H9 (cell line): ENCODE data around the gene OTOS. TPM values are rescaled to one million over a fixed set of nuclear protein-coding genes. Genes with fewer than 3 reads are reported as not detected.

ENCODE experiments used
- DNase-seq: peaks from one replicate; pipeline ENCODE4 v3.0.0-alpha.2; 2017
- H2AFZ ChIP-seq: one replicate; pipeline ENCODE4 v1.6.1; 2013; ENCODE audit warnings: mild to moderate bottlenecking, low read length, control low read depth, moderate library complexity
- H2AK5ac ChIP-seq: 2 replicates; pipeline ENCODE4 v1.6.1; 2013; ENCODE audit warnings: low read length, control low read depth, mixed read lengths; ENCODE audit not compliant: insufficient read length
- H2BK120ac ChIP-seq: one replicate; pipeline ENCODE4 v1.6.1; 2013; ENCODE audit warnings: low read depth, mild to moderate bottlenecking, low read length, control low read depth, inconsistent platforms; ENCODE audit not compliant: poor library complexity, severe bottlenecking
- H2BK12ac ChIP-seq: 2 replicates; pipeline ENCODE4 v1.6.1; 2013; ENCODE audit warnings: low read length, control low read depth, mixed read lengths, low read depth; ENCODE audit not compliant: insufficient read length
- H2BK15ac ChIP-seq: 2 replicates; pipeline ENCODE4 v1.6.1; 2013; ENCODE audit warnings: low read depth, low read length, control low read depth
- H2BK20ac ChIP-seq: one replicate; pipeline ENCODE4 v1.6.1; 2013; ENCODE audit warnings: low read depth, mild to moderate bottlenecking, low read length, control low read depth, inconsistent platforms; ENCODE audit not compliant: poor library complexity, severe bottlenecking
- H2BK5ac ChIP-seq: 2 replicates; pipeline ENCODE4 v1.6.1; 2013; ENCODE audit warnings: low read length, control low read depth, mixed read lengths; ENCODE audit not compliant: insufficient read length
- H3K14ac ChIP-seq: 2 replicates; pipeline ENCODE4 v1.6.1; 2013; ENCODE audit warnings: low read length, control low read depth; ENCODE audit not compliant: insufficient read depth
- H3K18ac ChIP-seq: 2 replicates; pipeline ENCODE4 v1.6.1; 2013; ENCODE audit warnings: low read depth, mild to moderate bottlenecking, mixed read lengths, low read length, control low read depth; ENCODE audit not compliant: insufficient read length
- H3K23ac ChIP-seq: 2 replicates; pipeline ENCODE4 v1.6.1; 2013; ENCODE audit warnings: low read length, control low read depth, mixed read lengths, low read depth; ENCODE audit not compliant: insufficient read length
- H3K23me2 ChIP-seq: 2 replicates; pipeline ENCODE4 v1.6.1; 2013; ENCODE audit warnings: low read depth, mild to moderate bottlenecking, mixed read lengths, low read length, control low read depth; ENCODE audit not compliant: insufficient read length, poor library complexity, severe bottlenecking
- H3K27ac ChIP-seq: 2 replicates; pipeline ENCODE4 v1.5.1; 2013; ENCODE audit warnings: low read length, control low read depth, mixed read lengths, low read depth; ENCODE audit not compliant: insufficient read length
- H3K27me3 ChIP-seq: 2 replicates; pipeline ENCODE4 v1.6.1; 2013; ENCODE audit warnings: low read length, control low read depth, inconsistent platforms; ENCODE audit not compliant: insufficient read depth
- H3K4ac ChIP-seq: 2 replicates; pipeline ENCODE4 v1.6.1; 2013; ENCODE audit warnings: low read depth, mild to moderate bottlenecking, control low read depth, inconsistent platforms, low read length, moderate library complexity
- H3K4me1 ChIP-seq: 2 replicates; pipeline ENCODE4 v1.6.1; 2013; ENCODE audit warnings: low read length, control low read depth, inconsistent platforms; ENCODE audit not compliant: insufficient read depth
- H3K4me2 ChIP-seq: 2 replicates; pipeline ENCODE4 v1.6.1; 2013; ENCODE audit warnings: low read length, control low read depth, mixed read lengths; ENCODE audit not compliant: insufficient read length, insufficient read depth
- H3K56ac ChIP-seq: 2 replicates; pipeline ENCODE4 v1.6.1; 2013; ENCODE audit warnings: low read depth, mild to moderate bottlenecking, mixed read lengths, low read length, control low read depth; ENCODE audit not compliant: insufficient read length
- H3K79me1 ChIP-seq: 2 replicates; pipeline ENCODE4 v1.6.1; 2013; ENCODE audit warnings: low read depth, mild to moderate bottlenecking, moderate library complexity, low read length, control low read depth, inconsistent platforms; ENCODE audit not compliant: insufficient read depth, poor library complexity, severe bottlenecking
- H3K79me2 ChIP-seq: 2 replicates; pipeline ENCODE4 v1.6.1; 2013; ENCODE audit warnings: low read length, control low read depth, inconsistent platforms; ENCODE audit not compliant: insufficient read depth
- H3K9ac ChIP-seq: 2 replicates; pipeline ENCODE4 v1.6.1; 2013; ENCODE audit warnings: low read length, control low read depth, mixed read lengths; ENCODE audit not compliant: insufficient read length; ENCODE audit errors: extremely low read depth
- H3K9me3 ChIP-seq: one replicate; pipeline ENCODE4 v1.6.1; 2013; ENCODE audit warnings: low read depth, low read length, inconsistent platforms; ENCODE audit not compliant: control insufficient read depth
- H3T11ph ChIP-seq: one replicate; pipeline ENCODE4 v1.6.1; 2013; ENCODE audit warnings: mild to moderate bottlenecking, low read length, control low read depth, inconsistent platforms
- H4K20me1 ChIP-seq: one replicate; pipeline ENCODE4 v1.6.1; 2013; ENCODE audit not compliant: control insufficient read depth, insufficient read length, insufficient read depth
- H4K5ac ChIP-seq: 2 replicates; pipeline ENCODE4 v1.6.1; 2013; ENCODE audit warnings: low read depth, mild to moderate bottlenecking, mixed read lengths, low read length, control low read depth; ENCODE audit not compliant: insufficient read length
- H4K8ac ChIP-seq: replicated peaks from 2 replicates; pipeline ENCODE4 v1.6.1; 2013; ENCODE audit warnings: low read length, control low read depth, mixed read lengths, low read depth; ENCODE audit not compliant: insufficient read length
- H4K91ac ChIP-seq: 2 replicates; pipeline ENCODE4 v1.6.1; 2013; ENCODE audit warnings: low read depth, mild to moderate bottlenecking, moderate library complexity, mixed read lengths, low read length, control low read depth; ENCODE audit not compliant: insufficient read length
- H3K27ac Mint-ChIP-seq, 3 experiments: 2 replicates in 2 of 3; 3 replicates in 1 of 3; pipeline ENCODE4 v1.8.0; 2020 to 2021; ENCODE audit warnings: mixed read lengths in 3 of 3, mild to moderate bottlenecking in 1 of 3, moderate library complexity in 1 of 3
- H3K27me3 Mint-ChIP-seq: 2 replicates; pipeline ENCODE4 v1.8.0; 2021; ENCODE audit warnings: low read depth, mild to moderate bottlenecking, moderate library complexity, mixed read lengths
- H3K36me3 Mint-ChIP-seq, 3 experiments: 2 replicates in 2 of 3; 3 replicates in 1 of 3; pipeline ENCODE4 v1.8.0; 2020 to 2021; ENCODE audit warnings: low read depth in 3 of 3, mixed read lengths in 3 of 3; ENCODE audit not compliant: insufficient read depth in 1 of 3
- H3K4me1 Mint-ChIP-seq, 2 experiments: 2 replicates each; pipeline ENCODE4 v1.8.0; 2020; ENCODE audit warnings: mixed read lengths in 2 of 2
- H3K4me3 Mint-ChIP-seq, 2 experiments: 2 replicates in 1 of 2; 3 replicates in 1 of 2; pipeline ENCODE4 v1.8.0; 2020 to 2021; ENCODE audit warnings: mild to moderate bottlenecking in 2 of 2, mixed read lengths in 2 of 2, moderate library complexity in 1 of 2
- H3K9me3 Mint-ChIP-seq, 2 experiments: 2 replicates in 1 of 2; 3 replicates in 1 of 2; pipeline ENCODE4 v1.8.0; 2020; ENCODE audit warnings: mild to moderate bottlenecking in 2 of 2, mixed read lengths in 2 of 2, moderate library complexity in 1 of 2
- CTCF ChIP-seq: fragments of 200-600 bp; sonication (generic); conservative IDR thresholded peaks from 3 replicates; pipeline ENCODE4 v1.8.0; 2021; ENCODE audit warnings: antibody characterized with exemption, mild to moderate bottlenecking
- WGBS: extraction: QIAGEN DNeasy Blood & Tissue Kit; methylation state at CpG from one replicate; pipeline ENCODE4 v1.1.7; 2013; ENCODE audit warnings: missing lambda C conversion rate, low lambda C conversion rate, mixed read lengths; ENCODE audit not compliant: insufficient read length; ENCODE audit errors: extremely low coverage; 5-methylcytosine and 5-hydroxymethylcytosine counted together
- total RNA-seq: library from RNA; stranded (reverse); gene quantifications from 2 replicates; pipeline ENCODE4 v1.2.1, GENCODE V29; 2021

OTOS gene
- total RNA-seq, 1 experiment from 2014 or later = not detected

DNA sequence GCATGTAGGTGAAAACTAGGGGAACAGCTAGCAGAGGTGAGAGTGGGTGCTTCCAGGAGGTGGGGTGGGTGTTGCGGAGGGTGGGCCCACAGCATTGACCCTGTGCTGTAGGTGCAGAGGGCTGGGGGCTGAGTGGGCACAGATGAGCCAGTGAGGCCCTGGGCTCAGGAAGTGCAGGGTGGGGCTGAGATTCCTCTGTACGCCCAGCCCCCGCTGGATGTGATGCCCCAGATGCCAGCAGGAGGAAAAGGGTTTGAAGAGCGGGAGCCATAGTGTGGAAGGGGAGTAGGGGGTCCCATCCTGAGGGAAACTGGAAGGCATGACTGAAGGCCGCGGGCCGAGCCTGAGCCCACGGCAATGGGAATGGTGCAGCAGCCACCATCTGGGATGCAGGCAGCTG, 14.1 kb upstream of the OTOS start:
- H2AFZ ChIP-seq = no peak overlapping the region
- H3T11ph ChIP-seq = no peak overlapping the region
- no peak overlapping the region for H2AK5ac ChIP-seq
- H3K23ac ChIP-seq = no peak overlapping the region
- peaks cover 15 to 27% of the 10 kb centered on the region in 2 experiments for H3K4me1 Mint-ChIP-seq
- H4K91ac ChIP-seq = no peak overlapping the region
- peaks cover 0 to 3% of the 10 kb centered on the region in 2 experiments; a peak in 2 of 5 replicates for H3K9me3 Mint-ChIP-seq
- no peaks in the 10 kb centered on the region for H3K23me2 ChIP-seq
- no peaks in the 10 kb centered on the region for H4K20me1 ChIP-seq
- no CpG with 5 or more reads among the region's 8 CpGs for WGBS
- H3K9me3 ChIP-seq = no peaks in the 10 kb centered on the region
- TF ChIP-seq CTCF = no peak
- H2BK12ac ChIP-seq = no peak overlapping the region
- no peak overlapping the region for H3K4ac ChIP-seq
- H3K18ac ChIP-seq = no peak overlapping the region
- no peaks in the 10 kb centered on the region for H3K79me1 ChIP-seq
- H3K27me3 Mint-ChIP-seq = peaks cover 30% of the 10 kb centered on the region
- no peaks in the 10 kb centered on the region; the same call in 1 of the 2 replicates for H3K4me1 ChIP-seq
- H2BK15ac ChIP-seq = no peak overlapping the region
- no peak overlapping the region for H3K4me2 ChIP-seq
- no peak overlapping the region for H3K56ac ChIP-seq
- H3K14ac ChIP-seq = no peak overlapping the region
- H3K9ac ChIP-seq = no peak overlapping the region
- no peak overlapping the region for H3K4me3 Mint-ChIP-seq
- no peaks in the 10 kb centered on the region for H3K27me3 ChIP-seq
- H2BK20ac ChIP-seq = no peak overlapping the region
- no peak overlapping the region for H3K27ac ChIP-seq
- no peaks in the 10 kb centered on the region; a peak in 1 of 7 replicates for H3K36me3 Mint-ChIP-seq
- H4K8ac ChIP-seq = no peak overlapping the region
- H3K27ac Mint-ChIP-seq = no peak overlapping the region
- no peak overlapping the region for H2BK120ac ChIP-seq
- no peaks in the 10 kb centered on the region for H3K79me2 ChIP-seq
- DNase-seq = no peak
- no peak overlapping the region for H2BK5ac ChIP-seq
- no peak overlapping the region for H4K5ac ChIP-seq
